ENCODE results near the gene FTL.

DNA sequence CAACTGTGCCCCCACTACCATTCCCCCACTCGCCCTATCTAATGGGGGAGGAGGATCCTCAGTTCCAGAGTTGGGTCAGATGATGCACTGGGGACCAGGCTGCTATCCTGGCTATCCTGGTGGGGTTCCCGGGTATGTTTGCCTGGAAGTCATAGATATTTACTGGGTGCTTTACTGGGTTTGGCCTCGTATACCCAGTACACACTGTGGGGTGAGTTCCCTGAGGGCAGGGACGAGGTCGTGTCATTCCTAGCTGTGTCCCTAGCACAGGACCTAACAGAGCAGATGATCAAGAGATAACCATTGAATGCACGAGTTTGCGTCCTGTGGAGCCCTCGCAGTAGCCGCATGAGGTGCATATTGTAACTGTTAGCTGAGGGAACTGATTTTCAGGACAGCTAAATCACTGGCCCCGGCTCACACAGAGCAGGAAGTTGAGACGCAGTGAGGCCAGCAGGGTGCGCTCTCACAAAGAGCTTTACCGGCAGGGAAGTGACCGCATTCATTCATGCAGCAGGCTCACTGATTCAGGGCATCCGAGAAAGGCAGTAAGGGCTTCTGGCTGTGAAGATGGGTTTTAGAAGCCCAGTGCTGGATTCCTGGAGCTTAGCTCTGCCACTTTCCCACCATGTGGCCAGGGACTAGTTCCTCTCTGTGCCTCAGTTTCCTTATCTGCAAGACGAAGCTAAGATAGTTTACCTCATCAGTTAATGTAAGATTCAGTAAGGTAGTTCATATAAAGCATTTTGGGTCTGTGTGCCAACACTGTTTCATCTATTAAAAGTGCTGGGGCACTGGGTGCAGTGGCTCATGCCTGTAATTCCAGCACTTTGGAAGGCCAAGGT lies 34.6 kb downstream of the FTL start:
- no peak for TF ChIP-seq POLR2A (IDR thresholded peaks at IDR 0.05)
- TF ChIP-seq, protein P1, sequence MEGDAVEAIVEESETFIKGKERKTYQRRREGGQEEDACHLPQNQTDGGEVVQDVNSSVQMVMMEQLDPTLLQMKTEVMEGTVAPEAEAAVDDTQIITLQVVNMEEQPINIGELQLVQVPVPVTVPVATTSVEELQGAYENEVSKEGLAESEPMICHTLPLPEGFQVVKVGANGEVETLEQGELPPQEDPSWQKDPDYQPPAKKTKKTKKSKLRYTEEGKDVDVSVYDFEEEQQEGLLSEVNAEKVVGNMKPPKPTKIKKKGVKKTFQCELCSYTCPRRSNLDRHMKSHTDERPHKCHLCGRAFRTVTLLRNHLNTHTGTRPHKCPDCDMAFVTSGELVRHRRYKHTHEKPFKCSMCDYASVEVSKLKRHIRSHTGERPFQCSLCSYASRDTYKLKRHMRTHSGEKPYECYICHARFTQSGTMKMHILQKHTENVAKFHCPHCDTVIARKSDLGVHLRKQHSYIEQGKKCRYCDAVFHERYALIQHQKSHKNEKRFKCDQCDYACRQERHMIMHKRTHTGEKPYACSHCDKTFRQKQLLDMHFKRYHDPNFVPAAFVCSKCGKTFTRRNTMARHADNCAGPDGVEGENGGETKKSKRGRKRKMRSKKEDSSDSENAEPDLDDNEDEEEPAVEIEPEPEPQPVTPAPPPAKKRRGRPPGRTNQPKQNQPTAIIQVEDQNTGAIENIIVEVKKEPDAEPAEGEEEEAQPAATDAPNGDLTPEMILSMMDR (IDR thresholded peaks at IDR 0.05), result peak in 5 of 7 experiments; percentile 30 to 55 (median 51)
- no peak for TF ChIP-seq EP300 (IDR thresholded peaks at IDR 0.05)
- TF ChIP-seq POLR2AphosphoS5 (IDR thresholded peaks at IDR 0.05), result no peak
